ENCODE results near the gene RALGAPB. TPM values are rescaled to one million over a fixed set of nuclear protein-coding genes. Genes with fewer than 3 reads are reported as not detected.
"Not testable (repeated sequence)": the region's sequence is repeated elsewhere in the genome, so short reads cannot be mapped to it uniquely, and the experiment has no call there.

Gene RALGAPB
- total and polyA plus RNA-seq, 4 donors, result 9.0 to 58.5 (median 21.3) TPM

- Histone ChIP-seq H3K9me3 (ENCODE audit: control insufficient read depth in 4 of 4, insufficient read depth in 3 of 4, low read length in 3 of 4) (peaks cover 0 to 4% (median 0%) of the 10 kb centered on the region in 4 donors), H3K4me1 (ENCODE audit: control insufficient read depth in 5 of 5, insufficient read depth in 5 of 5, low read length in 5 of 5) (peaks cover 0 to 8% (median 5%) of the 10 kb centered on the region in 5 donors), H3K9ac (ENCODE audit: insufficient read depth in 1 of 2, low read length in 2 of 2) (no peak overlapping the region), H3K4me3 (no peak overlapping the region), H3K36me3 (ENCODE audit: control insufficient read depth in 4 of 4, insufficient read depth in 4 of 4, low read length in 4 of 4) (peaks cover 14 to 32% (median 27%) of the 10 kb centered on the region in 4 donors), H3K27me3 (ENCODE audit: control insufficient read depth in 3 of 3, insufficient read depth in 3 of 3, low read length in 2 of 3) (no peaks in the 10 kb centered on the region), H3K27ac (ENCODE audit: low read depth in 1 of 2, low read length in 1 of 2) (no peak overlapping the region)
- DNase-seq (no peak), ATAC-seq (ENCODE audit: insufficient read depth, low FRiP score) (no peak)
- TF ChIP-seq CTCF (IDR thresholded peaks at IDR 0.05; ENCODE audit: control extremely low read depth, extremely low read depth), result no peak
- 79 to 83% methylated on average over 6 of the region's 6 CpGs for WGBS, 2 donors
Observed at GRCh38 chr20:38435555-38435939, 37.1 kb upstream of the RALGAPB start.

GRCh38 chr20:38437796-38438195 is 34.8 kb upstream of the RALGAPB start:
- ATAC-seq (ENCODE audit: insufficient read depth, low FRiP score) (no peak), DNase-seq (no peak)
- no peak for TF ChIP-seq CTCF (IDR thresholded peaks at IDR 0.05; ENCODE audit: control extremely low read depth, extremely low read depth)
- no peak overlapping the region for H3K27ac ChIP-seq (ENCODE audit: low read depth in 1 of 2, low read length in 1 of 2)
- peaks cover 0 to 3% (median 0%) of the 10 kb centered on the region in 3 donors for H3K27me3 ChIP-seq (ENCODE audit: control insufficient read depth in 3 of 3, insufficient read depth in 3 of 3, low read length in 2 of 3)
- H3K9me3 ChIP-seq (ENCODE audit: control insufficient read depth in 4 of 4, insufficient read depth in 3 of 4, low read length in 3 of 4), result no peaks in the 10 kb centered on the region
- H3K9ac ChIP-seq (ENCODE audit: insufficient read depth in 1 of 2, low read length in 2 of 2), result no peak overlapping the region
- no peak overlapping the region for H3K4me3 ChIP-seq
- H3K36me3 ChIP-seq (ENCODE audit: control insufficient read depth in 4 of 4, insufficient read depth in 4 of 4, low read length in 4 of 4), result peaks cover 0 to 9% (median 7%) of the 10 kb centered on the region in 4 donors
- peaks cover 0 to 6% (median 5%) of the 10 kb centered on the region in 5 donors for H3K4me1 ChIP-seq (ENCODE audit: control insufficient read depth in 5 of 5, insufficient read depth in 5 of 5, low read length in 5 of 5)
- WGBS, 2 donors, result 84 to 90% methylated on average over 6 of the region's 6 CpGs

GRCh38 chr20:38441110-38441509 is 31.5 kb upstream of the RALGAPB start:
- H3K27me3 ChIP-seq (ENCODE audit: control insufficient read depth in 3 of 3, insufficient read depth in 3 of 3, low read length in 2 of 3); H3K9me3 ChIP-seq (ENCODE audit: control insufficient read depth in 4 of 4, insufficient read depth in 3 of 4, low read length in 3 of 4); H3K4me1 ChIP-seq (ENCODE audit: control insufficient read depth in 5 of 5, insufficient read depth in 5 of 5, low read length in 5 of 5); H3K9ac ChIP-seq (ENCODE audit: insufficient read depth in 1 of 2, low read length in 2 of 2); H3K36me3 ChIP-seq (ENCODE audit: control insufficient read depth in 4 of 4, insufficient read depth in 4 of 4, low read length in 4 of 4); H3K27ac ChIP-seq (ENCODE audit: low read depth in 1 of 2, low read length in 1 of 2); ATAC-seq (ENCODE audit: insufficient read depth, low FRiP score); H3K4me3 ChIP-seq; DNase-seq: not testable (repeated sequence)
- WGBS, 2 donors, result 92 to 97% methylated on average over 7 to 8 of the region's 8 CpGs

- TF ChIP-seq CTCF (IDR thresholded peaks at IDR 0.05; ENCODE audit: control extremely low read depth, extremely low read depth), result no peak
- H3K27me3 ChIP-seq (ENCODE audit: control insufficient read depth in 3 of 3, insufficient read depth in 3 of 3, low read length in 2 of 3), result peaks cover 0 to 3% (median 0%) of the 10 kb centered on the region in 3 donors
- H3K9ac ChIP-seq (ENCODE audit: insufficient read depth in 1 of 2, low read length in 2 of 2), result no peak overlapping the region
- DNase-seq, result no peak
- 74 to 82% methylated on average over 9 of the region's 9 CpGs for WGBS, 2 donors
- H3K4me1 ChIP-seq (ENCODE audit: control insufficient read depth in 5 of 5, insufficient read depth in 5 of 5, low read length in 5 of 5), result no peaks in the 10 kb centered on the region
- no peak overlapping the region for H3K27ac ChIP-seq (ENCODE audit: low read depth in 1 of 2, low read length in 1 of 2)
- no peak overlapping the region for H3K4me3 ChIP-seq
- no peak for ATAC-seq (ENCODE audit: insufficient read depth, low FRiP score)
- no peaks in the 10 kb centered on the region for H3K36me3 ChIP-seq (ENCODE audit: control insufficient read depth in 4 of 4, insufficient read depth in 4 of 4, low read length in 4 of 4)
- no peaks in the 10 kb centered on the region for H3K9me3 ChIP-seq (ENCODE audit: control insufficient read depth in 4 of 4, insufficient read depth in 3 of 4, low read length in 3 of 4)
Observed at GRCh38 chr20:38441916-38442315, 30.7 kb upstream of the RALGAPB start.

Data from lung (tissue), 12 donors.